Measurements from ENCODE around the gene ACER1. TPM values are rescaled to one million over a fixed set of nuclear protein-coding genes. Genes with fewer than 3 reads are reported as not detected.
"Not testable (repeated sequence)": the region's sequence is repeated elsewhere in the genome, so short reads cannot be mapped to it uniquely, and the experiment has no call there.

ACER1 gene
- total RNA-seq, 1 donor from 2014 or later, result not detected

DNA sequence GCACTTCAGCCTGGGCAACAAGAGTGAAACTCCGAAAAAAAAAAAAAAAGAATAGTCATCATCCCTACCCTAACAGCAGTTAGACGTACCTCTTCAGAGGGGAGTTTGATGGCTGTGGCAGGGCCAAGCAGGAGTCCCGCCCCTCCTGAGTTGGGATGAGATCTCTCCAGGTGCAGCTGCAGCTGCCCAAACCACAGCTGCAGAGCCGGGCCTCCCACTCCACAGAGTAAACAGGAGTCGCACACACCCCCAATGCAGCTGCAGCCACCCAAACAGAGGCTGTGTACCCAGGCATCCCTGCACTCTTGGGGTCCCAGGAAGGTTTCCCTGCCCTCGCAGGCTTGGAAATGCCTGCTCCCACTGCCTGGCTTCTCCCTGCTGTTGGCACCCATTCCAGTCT lies 36.2 kb downstream of the ACER1 start:
- intact Hi-C loops (cut with DNase I), result loop anchor here (10.0 kb wide), 2 partner anchors 82 to 132 kb away; no protein-coding TSS in a partner anchor
- Histone ChIP-seq H3K4me3 (no peak overlapping the region), H3K27me3 (ENCODE audit: low read depth) (no peaks in the 10 kb centered on the region), H3K9me3 (peaks cover 23% of the 10 kb centered on the region), H3K27ac (no peak overlapping the region), H3K4me1 (no peaks in the 10 kb centered on the region), H3K36me3 (no peaks in the 10 kb centered on the region)
- ATAC-seq, result peak in 1 of 2 donors; percentile 9
- no peak for DNase-seq
- TF ChIP-seq, protein P1, sequence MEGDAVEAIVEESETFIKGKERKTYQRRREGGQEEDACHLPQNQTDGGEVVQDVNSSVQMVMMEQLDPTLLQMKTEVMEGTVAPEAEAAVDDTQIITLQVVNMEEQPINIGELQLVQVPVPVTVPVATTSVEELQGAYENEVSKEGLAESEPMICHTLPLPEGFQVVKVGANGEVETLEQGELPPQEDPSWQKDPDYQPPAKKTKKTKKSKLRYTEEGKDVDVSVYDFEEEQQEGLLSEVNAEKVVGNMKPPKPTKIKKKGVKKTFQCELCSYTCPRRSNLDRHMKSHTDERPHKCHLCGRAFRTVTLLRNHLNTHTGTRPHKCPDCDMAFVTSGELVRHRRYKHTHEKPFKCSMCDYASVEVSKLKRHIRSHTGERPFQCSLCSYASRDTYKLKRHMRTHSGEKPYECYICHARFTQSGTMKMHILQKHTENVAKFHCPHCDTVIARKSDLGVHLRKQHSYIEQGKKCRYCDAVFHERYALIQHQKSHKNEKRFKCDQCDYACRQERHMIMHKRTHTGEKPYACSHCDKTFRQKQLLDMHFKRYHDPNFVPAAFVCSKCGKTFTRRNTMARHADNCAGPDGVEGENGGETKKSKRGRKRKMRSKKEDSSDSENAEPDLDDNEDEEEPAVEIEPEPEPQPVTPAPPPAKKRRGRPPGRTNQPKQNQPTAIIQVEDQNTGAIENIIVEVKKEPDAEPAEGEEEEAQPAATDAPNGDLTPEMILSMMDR (IDR thresholded peaks at IDR 0.05), result no peak

DNA sequence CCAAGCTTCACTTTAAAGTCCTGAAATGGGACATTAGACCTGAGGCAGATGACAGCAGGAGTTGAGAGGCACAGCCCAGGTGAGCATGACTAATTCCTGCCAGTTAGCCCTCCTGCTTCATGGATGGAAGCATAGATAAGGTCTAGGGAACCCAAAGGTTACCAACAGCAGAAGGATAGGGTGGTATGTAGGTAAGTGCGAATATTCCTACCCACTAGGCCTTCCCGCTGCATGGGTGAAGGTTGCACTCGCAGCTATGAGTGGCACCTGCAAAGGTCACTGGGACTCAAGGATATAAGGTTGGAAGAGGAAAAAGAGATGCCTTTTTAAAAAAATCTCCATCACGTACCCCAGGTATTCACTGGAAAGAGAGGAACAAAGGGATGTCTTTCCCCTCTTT lies 41.4 kb downstream of the ACER1 start:
- no peak overlapping the region for H3K4me3 ChIP-seq
- no peaks in the 10 kb centered on the region for H3K4me1 ChIP-seq
- DNase-seq, result no peak
- no peaks in the 10 kb centered on the region for H3K27me3 ChIP-seq (ENCODE audit: low read depth)
- peaks cover 69% of the 10 kb centered on the region for H3K9me3 ChIP-seq
- intact Hi-C loops (cut with DNase I), result loop anchor here (10.0 kb wide), 2 partner anchors 77 to 127 kb away; no protein-coding TSS in a partner anchor
- no peaks in the 10 kb centered on the region for H3K36me3 ChIP-seq
- H3K27ac ChIP-seq, result no peak overlapping the region
- no peak for ATAC-seq
- TF ChIP-seq, protein P1 (IDR thresholded peaks at IDR 0.05), result no peak

DNA sequence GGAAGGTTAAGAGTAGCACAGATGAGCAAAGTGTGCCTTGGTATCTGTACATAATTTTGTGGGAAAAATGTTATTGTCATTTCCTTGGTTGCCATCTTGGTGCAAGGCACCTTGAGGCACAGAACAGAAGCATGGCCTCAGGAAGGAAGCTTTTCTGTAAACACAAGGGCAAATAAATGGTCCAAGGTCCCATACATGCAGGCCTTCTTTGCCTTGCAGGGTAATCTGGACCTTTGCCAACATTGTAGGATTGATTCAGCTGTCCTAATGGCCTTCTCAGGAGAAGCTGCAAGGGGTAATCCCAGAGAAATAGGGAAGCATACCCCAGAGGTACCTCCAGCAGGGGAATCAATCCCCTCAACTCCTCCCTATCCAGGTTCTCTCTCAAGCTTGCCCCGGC lies 44.7 kb downstream of the ACER1 start:
- no peaks in the 10 kb centered on the region for H3K4me1 ChIP-seq
- no peak overlapping the region for H3K4me3 ChIP-seq
- DNase-seq, result no peak
- intact Hi-C loops (cut with DNase I), result no loop called here
- TF ChIP-seq, protein P1 (IDR thresholded peaks at IDR 0.05), result no peak
- H3K36me3 ChIP-seq, result no peaks in the 10 kb centered on the region
- peaks cover 70% of the 10 kb centered on the region for H3K9me3 ChIP-seq
- ATAC-seq, result no peak
- no peak overlapping the region for H3K27ac ChIP-seq
- no peaks in the 10 kb centered on the region for H3K27me3 ChIP-seq (ENCODE audit: low read depth)

DNA sequence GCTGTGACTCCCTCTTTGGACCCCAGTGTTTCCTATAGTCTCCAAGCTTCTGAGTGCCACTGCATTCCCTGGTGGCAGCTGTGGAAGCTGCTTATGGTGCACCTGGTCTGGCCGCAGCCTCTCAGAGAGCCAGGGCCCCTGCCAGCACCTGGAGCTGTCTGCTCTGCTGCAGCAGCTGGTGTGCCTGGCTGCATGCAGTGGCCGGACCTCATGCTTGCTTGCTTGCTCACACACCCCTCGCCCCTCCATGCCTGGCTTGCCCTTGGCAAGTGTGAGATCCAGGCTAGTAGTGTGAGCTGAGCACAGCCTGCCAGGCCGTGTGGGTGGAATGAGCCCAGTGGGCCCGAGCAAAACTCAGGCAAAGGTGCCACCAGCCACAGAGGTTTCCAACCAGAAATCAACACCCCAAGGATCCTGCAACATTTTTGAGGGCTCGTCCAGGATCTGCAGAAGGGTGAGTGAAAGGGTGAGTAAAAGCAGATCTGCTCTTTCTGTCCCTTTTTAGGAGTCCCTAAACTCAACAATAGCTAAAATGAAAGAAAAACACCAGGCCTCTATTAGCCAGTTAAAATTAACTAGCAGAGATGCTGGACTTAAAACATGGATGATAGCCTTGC lies 46.0 kb downstream of the ACER1 start:
- ATAC-seq (no peak), DNase-seq (peak; percentile 28)
- H3K4me1 ChIP-seq, result no peaks in the 10 kb centered on the region
- H3K36me3 ChIP-seq, result no peaks in the 10 kb centered on the region
- H3K27me3 ChIP-seq (ENCODE audit: low read depth), result no peaks in the 10 kb centered on the region
- no peak overlapping the region for H3K27ac ChIP-seq
- peaks cover 56% of the 10 kb centered on the region for H3K9me3 ChIP-seq
- no peak overlapping the region for H3K4me3 ChIP-seq
- TF ChIP-seq, protein P1 (IDR thresholded peaks at IDR 0.05), result no peak
- intact Hi-C loops (cut with DNase I), result no loop called here

DNA sequence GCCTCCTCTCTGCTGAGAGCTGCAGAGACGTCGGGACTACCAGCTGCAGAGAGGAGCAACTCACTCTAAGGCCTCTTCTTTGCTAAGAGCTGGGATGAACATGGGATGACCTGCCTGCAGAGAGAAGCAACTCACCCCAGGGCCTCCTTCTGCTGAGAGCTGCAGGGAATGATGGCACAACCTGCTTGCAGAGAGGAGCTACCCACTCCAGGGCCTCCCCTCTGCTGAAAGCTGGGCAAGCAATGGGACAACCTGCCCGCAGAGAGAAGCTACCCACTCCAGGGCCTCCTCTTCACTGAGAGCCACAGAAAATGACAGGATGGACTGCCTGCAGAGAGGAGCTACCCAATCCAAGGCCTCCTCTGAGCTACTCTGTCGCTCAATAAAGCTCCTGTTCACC lies 46.7 kb downstream of the ACER1 start:
- peak; percentile 2 for DNase-seq
- no peaks in the 10 kb centered on the region for H3K27me3 ChIP-seq (ENCODE audit: low read depth)
- no peak for ATAC-seq
- TF ChIP-seq, protein P1 (IDR thresholded peaks at IDR 0.05), result no peak
- no peak overlapping the region for H3K4me3 ChIP-seq
- no peak overlapping the region for H3K27ac ChIP-seq
- H3K36me3 ChIP-seq, result no peaks in the 10 kb centered on the region
- H3K4me1 ChIP-seq, result no peaks in the 10 kb centered on the region
- H3K9me3 ChIP-seq, result peaks cover 49% of the 10 kb centered on the region
- intact Hi-C loops (cut with DNase I), result no loop called here

DNA sequence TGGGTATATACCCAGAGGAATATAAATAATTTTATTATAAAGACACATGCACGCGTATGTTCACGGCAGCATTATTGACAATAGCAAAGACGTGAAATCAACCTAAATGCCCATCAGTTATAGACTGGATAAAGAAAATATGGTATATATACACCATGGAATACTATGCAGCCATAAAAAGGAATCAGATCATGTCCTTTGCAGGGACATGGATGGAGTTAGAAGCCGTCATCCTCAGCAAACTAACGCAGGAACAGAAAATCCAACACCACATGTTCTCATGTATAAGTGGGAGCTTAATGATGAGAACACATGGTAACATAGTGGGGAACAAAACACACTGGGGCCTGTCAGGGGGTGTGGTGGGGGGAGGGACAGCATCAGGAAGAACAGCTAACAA lies 51.0 kb downstream of the ACER1 start:
- H3K27ac ChIP-seq, result not testable (repeated sequence)

More for the DNA sequence above, 51.0 kb downstream of the ACER1 start:
- ATAC-seq; H3K36me3 ChIP-seq; H3K4me3 ChIP-seq; intact Hi-C loops (cut with DNase I); H3K27me3 ChIP-seq (ENCODE audit: low read depth): not testable (repeated sequence)
- H3K9me3 ChIP-seq, result peaks cover 12% of the 10 kb centered on the region
- peak; percentile 10 for DNase-seq
- H3K4me1 ChIP-seq, result peaks cover 16% of the 10 kb centered on the region

Data from lower lobe of right lung (tissue), 2 donors.